ENCODE measurements around the gene ADPRHL1. TPM values are rescaled to one million over a fixed set of nuclear protein-coding genes. Genes with fewer than 3 reads are reported as not detected.
A peak's percentile ranks its signal among the peaks of the same experiment; 100 is the strongest.

The ADPRHL1 gene
- total RNA-seq, 4 donors from 2014 or later: 6.9 to 15.5 (median 12.6) TPM

DNA sequence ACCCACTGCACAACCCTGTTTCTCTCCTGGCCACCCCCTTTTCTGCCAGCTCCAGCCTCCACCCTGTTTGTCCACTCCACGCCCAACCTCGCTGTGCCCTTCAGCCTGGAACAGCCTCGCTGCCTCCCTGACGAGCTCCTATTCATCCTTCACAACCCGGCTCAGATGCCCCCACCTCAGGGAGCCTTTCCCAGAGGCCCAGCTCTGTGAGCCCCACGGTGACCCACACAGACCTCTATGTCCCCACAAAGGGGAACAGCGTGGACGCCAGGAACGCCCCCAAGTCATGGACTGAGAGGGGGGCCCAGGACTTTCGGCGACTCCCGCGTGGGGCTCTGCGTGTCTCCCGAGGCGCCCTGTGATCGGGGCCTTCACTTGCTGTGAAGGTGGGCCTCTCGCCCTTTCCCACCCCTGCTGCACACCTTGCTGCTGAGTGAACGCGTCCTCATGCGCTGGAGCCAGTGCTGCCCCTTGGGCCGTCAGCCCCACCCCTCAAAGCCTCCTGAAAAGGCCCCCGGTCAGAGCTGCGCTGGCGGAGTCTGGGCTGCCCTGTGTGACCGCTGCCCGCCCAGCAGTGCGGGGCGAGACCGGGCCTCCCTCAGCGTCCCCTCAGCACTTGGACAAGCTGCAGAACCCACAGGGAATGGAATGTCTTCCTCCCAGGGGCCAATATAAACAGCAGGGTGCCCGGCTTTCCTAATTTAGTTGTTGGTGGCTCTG is 40.0 kb downstream of the ADPRHL1 start:
- H3K27me3 ChIP-seq: peaks cover 0 to 20% of the 10 kb centered on the region in 2 donors
- no peaks in the 10 kb centered on the region for H3K36me3 ChIP-seq
- DNase-seq (ENCODE audit: low spot score in 2 of 2): no peak
- no peaks in the 10 kb centered on the region for H3K9me3 ChIP-seq
- TF ChIP-seq POLR2A (IDR thresholded peaks at IDR 0.05) (no peak), EP300 (IDR thresholded peaks at IDR 0.05) (peak in 1 of 2 donors; percentile 32)
- TF ChIP-seq, protein P1, sequence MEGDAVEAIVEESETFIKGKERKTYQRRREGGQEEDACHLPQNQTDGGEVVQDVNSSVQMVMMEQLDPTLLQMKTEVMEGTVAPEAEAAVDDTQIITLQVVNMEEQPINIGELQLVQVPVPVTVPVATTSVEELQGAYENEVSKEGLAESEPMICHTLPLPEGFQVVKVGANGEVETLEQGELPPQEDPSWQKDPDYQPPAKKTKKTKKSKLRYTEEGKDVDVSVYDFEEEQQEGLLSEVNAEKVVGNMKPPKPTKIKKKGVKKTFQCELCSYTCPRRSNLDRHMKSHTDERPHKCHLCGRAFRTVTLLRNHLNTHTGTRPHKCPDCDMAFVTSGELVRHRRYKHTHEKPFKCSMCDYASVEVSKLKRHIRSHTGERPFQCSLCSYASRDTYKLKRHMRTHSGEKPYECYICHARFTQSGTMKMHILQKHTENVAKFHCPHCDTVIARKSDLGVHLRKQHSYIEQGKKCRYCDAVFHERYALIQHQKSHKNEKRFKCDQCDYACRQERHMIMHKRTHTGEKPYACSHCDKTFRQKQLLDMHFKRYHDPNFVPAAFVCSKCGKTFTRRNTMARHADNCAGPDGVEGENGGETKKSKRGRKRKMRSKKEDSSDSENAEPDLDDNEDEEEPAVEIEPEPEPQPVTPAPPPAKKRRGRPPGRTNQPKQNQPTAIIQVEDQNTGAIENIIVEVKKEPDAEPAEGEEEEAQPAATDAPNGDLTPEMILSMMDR (IDR thresholded peaks at IDR 0.05): no peak
- peaks cover 0 to 10% (median 0%) of the 10 kb centered on the region in 4 donors for H3K4me1 ChIP-seq
- peak overlapping the region in 3 of 4 donors; percentile 30 to 69 (median 46) for H3K27ac ChIP-seq
- no peak overlapping the region for H3K4me3 ChIP-seq
- 72 to 78% methylated on average over 23 to 32 of the region's 32 CpGs for WGBS, 2 donors

DNA sequence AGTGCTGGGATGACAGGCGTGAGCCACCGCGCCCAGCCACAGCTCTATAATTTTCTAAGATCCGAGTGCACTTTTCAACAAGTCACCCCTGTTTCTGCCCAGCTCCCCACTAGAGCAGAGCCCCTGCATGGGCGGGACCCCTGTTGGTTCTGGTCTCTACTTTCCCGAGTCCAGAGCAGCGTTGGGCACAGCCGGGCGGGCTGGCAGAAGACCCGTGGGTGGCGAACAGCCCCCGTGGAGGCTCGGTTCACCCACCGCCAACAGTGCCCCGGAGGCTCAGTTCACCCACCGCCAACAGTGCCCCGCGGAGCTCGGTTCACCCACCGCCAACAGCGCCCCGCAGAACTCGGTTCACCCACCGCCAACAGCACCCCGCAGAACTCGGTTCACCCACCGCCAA is 40.8 kb downstream of the ADPRHL1 start:
- TF ChIP-seq, protein P1 (IDR thresholded peaks at IDR 0.05): no peak
- TF ChIP-seq POLR2A (IDR thresholded peaks at IDR 0.05) (no peak), EP300 (IDR thresholded peaks at IDR 0.05) (no peak)
- H3K9me3 ChIP-seq: no peaks in the 10 kb centered on the region
- H3K27ac ChIP-seq: no peak overlapping the region
- no peaks in the 10 kb centered on the region for H3K36me3 ChIP-seq
- H3K27me3 ChIP-seq: peaks cover 0 to 21% of the 10 kb centered on the region in 2 donors
- no peak overlapping the region for H3K4me3 ChIP-seq
- no peak for DNase-seq (ENCODE audit: low spot score in 2 of 2)
- H3K4me1 ChIP-seq: peaks cover 0 to 10% (median 0%) of the 10 kb centered on the region in 4 donors
- 97% methylated on average over 23 to 27 of the region's 27 CpGs for WGBS, 2 donors

DNA sequence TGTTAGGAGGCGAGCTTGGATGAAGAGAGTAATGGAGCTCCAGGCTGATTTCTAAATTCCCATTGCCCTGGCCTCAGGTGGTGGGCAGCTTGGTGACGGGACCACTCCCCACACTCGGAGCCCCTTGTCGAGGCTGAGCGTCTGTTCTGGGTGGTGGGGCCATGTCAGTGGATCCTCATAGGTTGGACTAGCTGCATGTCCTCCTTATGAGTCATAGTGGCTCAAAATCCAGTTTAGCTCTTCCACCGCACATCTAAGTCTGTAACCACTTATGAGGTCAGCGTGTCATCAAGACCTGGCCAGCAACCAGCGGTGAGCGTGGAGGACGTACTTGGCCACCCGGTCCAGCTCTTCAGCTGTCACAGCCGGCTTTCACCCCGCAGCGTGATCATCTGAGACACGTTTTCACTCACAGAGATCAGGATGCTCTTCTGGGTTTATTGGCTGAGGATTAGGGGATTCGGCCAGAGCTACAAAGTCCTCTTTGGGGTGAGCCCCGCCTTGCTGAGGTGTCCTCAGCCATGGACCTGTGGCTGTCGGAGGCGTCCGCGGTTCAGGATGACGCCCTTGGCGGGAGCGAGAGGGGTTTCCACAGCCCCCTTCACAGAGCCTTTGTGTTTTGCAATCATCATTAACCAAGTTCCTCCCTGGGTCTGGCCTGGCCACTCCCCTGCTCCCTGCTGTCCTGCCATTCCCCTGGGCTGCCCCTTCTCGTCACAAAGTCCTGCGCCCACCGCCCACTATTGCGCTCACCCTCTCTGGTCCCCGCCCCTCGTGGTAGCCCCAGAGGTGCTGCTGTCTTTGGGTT is 41.9 kb downstream of the ADPRHL1 start:
- Histone ChIP-seq H3K27ac (peak overlapping the region in 2 of 4 donors; percentile 58 to 73), H3K4me1 (peaks cover 0 to 10% (median 0%) of the 10 kb centered on the region in 4 donors), H3K4me3 (no peak overlapping the region), H3K36me3 (no peaks in the 10 kb centered on the region), H3K27me3 (peaks cover 0 to 21% of the 10 kb centered on the region in 2 donors), H3K9me3 (no peaks in the 10 kb centered on the region)
- 73 to 80% methylated on average over 30 of the region's 30 CpGs for WGBS, 2 donors
- DNase-seq (ENCODE audit: low spot score in 2 of 2): peak in 1 of 2 donors; percentile 52
- TF ChIP-seq, protein P1 (IDR thresholded peaks at IDR 0.05): no peak
- TF ChIP-seq EP300 (IDR thresholded peaks at IDR 0.05): no peak
- no peak for TF ChIP-seq POLR2A (IDR thresholded peaks at IDR 0.05)

DNA sequence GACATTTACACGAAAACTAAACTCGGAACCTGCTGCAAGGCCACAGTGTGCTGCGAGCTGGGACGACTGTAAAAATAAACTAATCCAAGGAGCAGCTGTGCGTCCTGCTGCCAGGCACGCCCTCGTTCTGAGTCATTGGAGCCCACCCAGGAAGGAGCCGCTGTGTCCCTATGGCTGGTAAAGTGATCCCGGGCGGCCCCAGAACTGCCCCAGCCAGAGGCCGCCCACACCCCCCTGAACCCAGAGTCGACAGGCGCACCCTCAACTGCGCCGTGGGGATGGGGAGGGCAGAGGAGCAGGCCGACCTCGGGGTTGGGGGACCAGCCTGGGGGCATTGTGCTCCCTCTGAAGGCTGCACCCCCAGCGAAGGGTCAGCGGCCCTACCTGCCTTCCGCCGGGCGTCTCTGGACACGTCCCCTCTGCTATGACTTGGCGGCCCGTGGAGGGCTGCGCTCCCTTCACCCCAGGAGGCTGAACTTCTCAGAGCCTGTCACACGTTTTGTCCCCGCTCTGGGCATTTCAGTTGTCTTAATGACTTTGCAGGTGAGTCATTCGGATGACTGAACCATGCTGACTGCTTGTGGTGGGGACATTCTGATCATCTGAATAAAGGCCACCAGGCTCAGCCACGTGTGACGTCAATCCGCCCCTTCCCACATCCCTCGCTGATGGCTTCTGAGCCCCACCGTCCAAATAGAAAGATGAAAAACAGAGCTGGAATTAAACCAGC is 42.7 kb downstream of the ADPRHL1 start:
- Histone ChIP-seq H3K9me3 (no peaks in the 10 kb centered on the region), H3K27me3 (peaks cover 0 to 19% of the 10 kb centered on the region in 2 donors), H3K4me1 (peaks cover 0 to 10% (median 0%) of the 10 kb centered on the region in 4 donors), H3K4me3 (no peak overlapping the region), H3K27ac (peak overlapping the region in 2 of 4 donors; percentile 46 to 58), H3K36me3 (no peaks in the 10 kb centered on the region)
- TF ChIP-seq POLR2A (IDR thresholded peaks at IDR 0.05): no peak
- peak in 1 of 2 donors; percentile 30 for DNase-seq (ENCODE audit: low spot score in 2 of 2)
- 55 to 64% methylated on average over 24 to 28 of the region's 34 CpGs for WGBS, 2 donors

DNA sequence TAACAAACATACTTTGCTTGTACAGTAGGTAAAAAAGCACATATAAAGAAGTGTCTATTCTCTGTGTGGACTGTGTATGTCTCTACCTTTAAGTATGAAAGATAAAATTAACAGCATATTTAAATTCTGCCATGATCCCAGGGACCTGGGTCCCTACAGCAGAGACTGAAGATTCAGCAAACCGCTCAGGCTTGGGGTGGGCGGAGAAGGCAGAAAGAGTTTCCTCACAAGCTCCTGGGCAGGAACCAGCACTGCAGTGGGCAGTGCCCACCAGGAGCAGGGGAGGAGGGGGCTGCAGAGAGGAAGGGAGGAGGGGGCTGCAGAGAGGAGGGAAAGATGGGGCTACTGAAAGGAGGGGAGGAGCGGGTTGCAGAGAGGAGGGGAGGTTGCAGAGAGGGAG is 44.7 kb downstream of the ADPRHL1 start:
- Histone ChIP-seq H3K4me1 (peaks cover 0 to 10% (median 0%) of the 10 kb centered on the region in 4 donors), H3K27ac (peak overlapping the region in 3 of 4 donors; percentile 10 to 82 (median 36)), H3K27me3 (peaks cover 0 to 24% of the 10 kb centered on the region in 2 donors), H3K36me3 (no peaks in the 10 kb centered on the region), H3K4me3 (no peak overlapping the region), H3K9me3 (no peaks in the 10 kb centered on the region)
- no peak for TF ChIP-seq EP300 (IDR thresholded peaks at IDR 0.05)
- TF ChIP-seq, protein P1 (IDR thresholded peaks at IDR 0.05): no peak
- TF ChIP-seq POLR2A (IDR thresholded peaks at IDR 0.05): no peak
- 58 to 63% methylated on average over 3 of the region's 3 CpGs for WGBS, 2 donors
- no peak for DNase-seq (ENCODE audit: low spot score in 2 of 2)

Measured in tibial nerve (tissue), 4 donors.